ENCODE data around the gene ESPN.
A peak's percentile ranks its signal among the peaks of the same experiment; 100 is the strongest.

The ESPN gene

GRCh38 chr1:6409733-6410132 lies 14.8 kb upstream of the ESPN start:
- no peak for DNase-seq (ENCODE audit: low read depth in 3 of 3)

GRCh38 chr1:6410248-6410893 lies 14.2 kb upstream of the ESPN start:
- DNase-seq (ENCODE audit: low read depth in 3 of 3): no peak

- no peak for DNase-seq (ENCODE audit: low read depth in 3 of 3)
These were observed 11.7 kb upstream of the ESPN start for GRCh38 chr1:6412896-6413295.

- DNase-seq (ENCODE audit: low read depth in 3 of 3): peak; percentile 11 to 41 (median 27)
These were observed 10.1 kb upstream of the ESPN start for GRCh38 chr1:6414443-6414844.

- no peak for DNase-seq (ENCODE audit: low read depth in 3 of 3)
These were observed 9.5 kb upstream of the ESPN start for GRCh38 chr1:6414881-6415626.

- no peak for DNase-seq (ENCODE audit: low read depth in 3 of 3)
These were observed 8.3 kb upstream of the ESPN start for GRCh38 chr1:6416295-6416656.

- DNase-seq (ENCODE audit: low read depth in 3 of 3): no peak
These were observed 7.7 kb upstream of the ESPN start for GRCh38 chr1:6416906-6417305.

- DNase-seq (ENCODE audit: low read depth in 3 of 3): no peak
These were observed 6.5 kb upstream of the ESPN start for GRCh38 chr1:6417961-6418667.

- DNase-seq (ENCODE audit: low read depth in 3 of 3): no peak
These were observed 5.7 kb upstream of the ESPN start for GRCh38 chr1:6418668-6419396.

GRCh38 chr1:6419397-6419803 lies 5.2 kb upstream of the ESPN start:
- no peak for DNase-seq (ENCODE audit: low read depth in 3 of 3)

- no peak for DNase-seq (ENCODE audit: low read depth in 3 of 3)
These were observed 4.6 kb upstream of the ESPN start, which contains the start of gene HES2 for GRCh38 chr1:6419804-6420453. HES2 (minus strand) TSS chr1:6419919; CDS start chr1:6419820, 99 bp downstream.

GRCh38 chr1:6420454-6421042 lies 4.0 kb upstream of the ESPN start:
- no peak for DNase-seq (ENCODE audit: low read depth in 3 of 3)

- no peak for DNase-seq (ENCODE audit: low read depth in 3 of 3)
These were observed 3.3 kb upstream of the ESPN start for GRCh38 chr1:6421266-6421665.

GRCh38 chr1:6423321-6423999 lies 1.1 kb upstream of the ESPN start:
- DNase-seq (ENCODE audit: low read depth in 3 of 3): peak; percentile 47 to 72 (median 54)

GRCh38 chr1:6424000-6424565 lies 493 bp upstream of the ESPN start:
- no peak for DNase-seq (ENCODE audit: low read depth in 3 of 3)

GRCh38 chr1:6425658-6426057 lies 1.1 kb downstream of the ESPN start:
- DNase-seq (ENCODE audit: low read depth in 3 of 3): no peak

GRCh38 chr1:6426277-6426971 lies 1.8 kb downstream of the ESPN start:
- no peak for DNase-seq (ENCODE audit: low read depth in 3 of 3)

GRCh38 chr1:6426972-6427350 lies 2.4 kb downstream of the ESPN start:
- no peak for DNase-seq (ENCODE audit: low read depth in 3 of 3)
